ENCODE results near the gene CD83.

DNA sequence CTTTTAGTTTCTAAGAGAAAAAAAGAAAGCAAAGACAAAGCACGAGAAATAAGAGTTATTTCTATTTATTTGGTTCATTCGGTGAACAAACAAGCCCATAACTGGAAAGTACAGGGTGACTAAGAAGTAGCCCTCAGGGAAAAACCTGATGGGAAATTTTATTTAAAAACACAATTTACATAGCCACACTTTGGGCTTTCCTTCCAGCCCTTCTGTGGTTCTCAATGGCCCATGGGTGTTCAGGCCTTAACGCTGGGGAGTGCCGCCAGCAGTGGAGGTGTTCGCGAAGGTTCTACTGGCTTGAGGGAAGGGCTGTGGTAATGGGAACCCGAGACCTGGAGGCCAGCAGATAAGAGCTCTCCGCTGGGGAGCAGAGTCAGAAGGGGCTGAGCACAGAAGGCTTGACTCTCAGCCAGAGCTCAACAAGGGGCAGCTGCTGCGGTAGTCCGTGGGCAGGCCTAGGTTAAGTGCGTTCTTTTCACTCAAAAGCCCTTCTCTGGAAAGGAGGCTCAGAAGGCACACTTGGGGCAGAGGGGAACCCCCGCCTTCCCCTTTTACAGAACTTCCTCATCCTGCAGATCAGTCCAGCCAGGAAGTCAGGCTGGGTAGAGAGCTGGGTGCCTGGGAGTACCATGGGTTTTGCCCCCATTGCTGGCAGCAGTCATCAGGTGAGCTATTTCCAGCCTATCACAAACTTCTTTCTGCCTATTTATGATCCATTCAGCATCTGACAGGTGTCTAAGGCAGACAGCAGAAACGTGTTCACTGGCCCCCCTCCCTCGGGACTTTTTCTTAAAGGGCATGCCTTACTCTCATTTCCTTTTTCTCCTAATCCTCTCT lies 8.8 kb upstream of the CD83 start:
- TF ChIP-seq CTCF (IDR thresholded peaks at IDR 0.05) (no peak), EP300 (IDR thresholded peaks at IDR 0.05) (no peak)
